GM12878 (cell line): ENCODE results near the gene PDLIM5. TPM values are rescaled to one million over a fixed set of nuclear protein-coding genes. Genes with fewer than 3 reads are reported as not detected.

Experiments used
- ATAC-seq: fragments of 200-7000 bp; cut with Tn5 transposase; 3 replicates; pipeline ENCODE4 v1.9.1; 2020; ENCODE audit warnings: mild to moderate bottlenecking, moderate library complexity
- BruUV-seq: library from RNA; stranded (reverse); fragments of 400-500 nt; replicated peaks from 2 replicates; lab custom pipeline; 2021; lab: Mats Ljungman, UMichigan
- CTCF ChIA-PET: fragments of 300-600 bp; sonication (Branson Sonifier 250); formaldehyde crosslinking; extraction: SDS; loops from one replicate; lab custom pipeline; 2021; ENCODE audit warnings: inconsistent platforms; lab: Yijun Ruan, JAX
- POLR2A ChIA-PET: fragments of 350-600 bp; formaldehyde crosslinking; extraction: SDS; loops from one replicate; lab custom pipeline; 2021; ENCODE audit warnings: inconsistent platforms; lab: Charles Lee
- RAD21 ChIA-PET: fragments of 300-600 bp; sonication (Branson Sonifier 250); formaldehyde crosslinking; loops from one replicate; lab custom pipeline; 2023; ENCODE audit warnings: antibody characterized with exemption; ENCODE audit not compliant: unreplicated experiment; lab: Charles Lee
- SMC1A ChIA-PET: fragments of 300-600 bp; sonication (Branson Sonifier 250); formaldehyde crosslinking; loops from one replicate; lab custom pipeline; 2023; ENCODE audit not compliant: unreplicated experiment, uncharacterized antibody; lab: Charles Lee
- DNase-seq: peaks from one replicate; pipeline ENCODE4 v3.0.0-alpha.2; 2011; ENCODE audit warnings: low read depth, low spot score
- FAIRE-seq: peaks from 3 replicates; lab custom pipeline; 2011; peaks lifted over from hg19 to GRCh38; lab: Jason Lieb, UNC
- H2AFZ ChIP-seq: 2 replicates; pipeline ENCODE4 v1.6.0; 2011; ENCODE audit warnings: low read depth, low read length, control low read depth; ENCODE audit not compliant: control insufficient read depth
- H3K27ac ChIP-seq: 2 replicates; pipeline ENCODE4 v1.5.1; 2011; ENCODE audit warnings: control low read depth; ENCODE audit not compliant: control insufficient read depth, insufficient read depth
- H3K27me3 ChIP-seq, 2 experiments: replicated peaks in 1 of 2; 2 replicates each; pipeline versions ENCODE4 v1.6.0 to v1.6.1; 2011; ENCODE audit warnings: low read length in 1 of 2; ENCODE audit not compliant: control insufficient read depth in 2 of 2, insufficient read depth in 2 of 2
- H3K36me3 ChIP-seq, 2 experiments: 2 replicates each; pipeline ENCODE4 v1.5.1; 2011; ENCODE audit warnings: low read length in 1 of 2; ENCODE audit not compliant: control insufficient read depth in 2 of 2, insufficient read depth in 2 of 2
- H3K4me1 ChIP-seq: 2 replicates; pipeline ENCODE4 v1.6.1; 2011; ENCODE audit warnings: mild to moderate bottlenecking, low read length, moderate library complexity, mixed read lengths; ENCODE audit not compliant: control insufficient read depth, insufficient read depth
- H3K4me2 ChIP-seq: 2 replicates; pipeline ENCODE4 v1.6.0; 2011; ENCODE audit warnings: control low read depth; ENCODE audit not compliant: control insufficient read depth, insufficient read depth
- H3K4me3 ChIP-seq: fragments of 200-600 bp; sonication (generic); 2 replicates; pipeline ENCODE4 v1.5.1; 2016
- H3K79me2 ChIP-seq: 2 replicates; pipeline ENCODE4 v1.6.0; 2011; ENCODE audit warnings: low read length; ENCODE audit not compliant: control insufficient read depth, insufficient read depth
- H3K9ac ChIP-seq: 2 replicates; pipeline ENCODE4 v1.8.0; 2011; ENCODE audit warnings: low read length, control low read depth, mixed read lengths; ENCODE audit not compliant: control insufficient read depth, insufficient read depth
- H3K9me3 ChIP-seq: replicated peaks from 3 replicates; pipeline ENCODE4 v1.5.1; 2011; ENCODE audit warnings: mild to moderate bottlenecking, low read length; ENCODE audit not compliant: control insufficient read depth, insufficient read depth
- H4K20me1 ChIP-seq: 2 replicates; pipeline ENCODE4 v1.6.0; 2011; ENCODE audit not compliant: control insufficient read depth, insufficient read depth
- BCLAF1 ChIP-seq: fragments of 450-650 bp; IDR thresholded peaks from 2 replicates; pipeline ENCODE4 v1.6.1; 2017; ENCODE audit warnings: antibody characterized with exemption, mild to moderate bottlenecking, moderate library complexity
- HCFC1 ChIP-seq: fragments of 150-350 bp; IDR thresholded peaks from 2 replicates; pipeline ENCODE4 v1.6.1; 2014; ENCODE audit warnings: low read length
- JUND ChIP-seq: IDR thresholded peaks from 2 replicates; pipeline ENCODE4 v1.6.1; 2012; ENCODE audit warnings: low read depth, mild to moderate bottlenecking, low read length, improper control_type of control experiment, moderate library complexity
- MTA2 ChIP-seq: fragments of 450-650 bp; IDR thresholded peaks from 2 replicates; pipeline ENCODE4 v1.6.1; 2016; ENCODE audit warnings: low read depth, mild to moderate bottlenecking, moderate library complexity
- NFYB ChIP-seq: IDR thresholded peaks from 2 replicates; pipeline ENCODE4 v1.6.1; 2011; ENCODE audit warnings: low read depth, mild to moderate bottlenecking, low read length, improper control_type of control experiment, moderate library complexity; ENCODE audit not compliant: insufficient read depth
- NR2C2 ChIP-seq: IDR thresholded peaks from 2 replicates; pipeline ENCODE4 v1.6.1; 2011; ENCODE audit warnings: borderline replicate concordance, low read depth; ENCODE audit not compliant: control insufficient read depth, insufficient read length
- PAX8 ChIP-seq: fragments of 450-650 bp; IDR thresholded peaks from 2 replicates; pipeline ENCODE4 v1.6.1; 2017; ENCODE audit warnings: mild to moderate bottlenecking, moderate library complexity
- POU2F2 ChIP-seq: IDR thresholded peaks from 3 replicates; pipeline ENCODE4 v1.6.1; 2011; ENCODE audit warnings: low read depth, mild to moderate bottlenecking, low read length, borderline replicate concordance
- RCOR1 ChIP-seq: conservative IDR thresholded peaks from 2 replicates; pipeline ENCODE4 v1.6.1; 2012; ENCODE audit warnings: low read depth, low read length, improper control_type of control experiment
- SMARCA5 ChIP-seq: fragments of 450-650 bp; IDR thresholded peaks from 2 replicates; pipeline ENCODE4 v1.6.1; 2017; ENCODE audit warnings: mild to moderate bottlenecking
- SREBF1 ChIP-seq: IDR thresholded peaks from 2 replicates; pipeline ENCODE4 v1.6.1; 2012; ENCODE audit warnings: mild to moderate bottlenecking, low read length
- WRNIP1 ChIP-seq: IDR thresholded peaks from 2 replicates; pipeline ENCODE4 v1.6.1; 2011; ENCODE audit warnings: low read depth, low read length, improper control_type of control experiment, borderline replicate concordance
- ZBTB33 ChIP-seq: fragments of 450-650 bp; IDR thresholded peaks from 2 replicates; pipeline ENCODE4 v1.6.1; 2017; ENCODE audit warnings: mild to moderate bottlenecking
- WGBS: methylation state at CpG from one replicate; pipeline ENCODE4 v1.1.6; 2016; ENCODE audit warnings: low lambda C conversion rate; ENCODE audit not compliant: insufficient replicate concordance, insufficient coverage; ENCODE audit errors: missing lambda C conversion rate; 5-methylcytosine and 5-hydroxymethylcytosine counted together
- in situ Hi-C: fragments of 300-500 bp; cut with MboI; formaldehyde crosslinking; loops from 9 replicates; pipeline ENCODE4 v1.14.3; 2018; ENCODE audit warnings: mixed read lengths
- intact Hi-C: fragments of 100-400 bp; cut with micrococcal nuclease; formaldehyde crosslinking; loops from one replicate; pipeline ENCODE4 v1.14.2; 2022; ENCODE audit not compliant: unreplicated experiment
- polyA plus RNA-seq, 11 experiments: library from polyadenylated mRNA; depleted of rRNA in 4 of 11; unstranded in 6 of 11; stranded (reverse) in 5 of 11; fragments of >200 nt; fragmentation: Nextera tagmentation in 4 of 11; fragmentation: Illumina TruSeq in 1 of 11; extraction: Ambion mirVana in 4 of 11; extraction: Trizol in 1 of 11; gene quantifications; 1 replicate in 1 of 11; 2 replicates in 10 of 11; pipeline versions ENCODE4 v1.2.1 to v1.2.3, GENCODE V29; 2011 to 2016; ENCODE audit warnings: inconsistent platforms in 2 of 11, missing spikeins in 2 of 11, low read depth in 1 of 11
- total RNA-seq, 4 experiments: library from RNA; depleted of rRNA in 3 of 4; stranded (reverse); fragments of >200 nt in 3 of 4; fragmentation: Illumina TruSeq in 1 of 4; extraction: Trizol in 1 of 4; gene quantifications; 2 replicates each; pipeline versions ENCODE4 v1.2.1 to v1.2.3, GENCODE V29; 2013 to 2021

Gene PDLIM5
- total and polyA plus RNA-seq, 10 of the 15 experiments (the other 5 are each of a cell fraction or from before 2014, with no cell fraction given) = 10.0 to 52.9 (median 20.7) TPM

- Histone ChIP-seq H3K9ac (no peak overlapping the region), H3K9me3 (no peaks in the 10 kb centered on the region), H3K4me3 (no peak overlapping the region), H3K4me2 (no peak overlapping the region), H2AFZ (no peak overlapping the region), H3K79me2 (no peaks in the 10 kb centered on the region), H3K27ac (no peak overlapping the region), H3K27me3 (no peaks in the 10 kb centered on the region), H3K36me3 (no peaks in the 10 kb centered on the region), H3K4me1 (no peaks in the 10 kb centered on the region), H4K20me1 (no peaks in the 10 kb centered on the region)
- DNase-seq (no peak), ATAC-seq (no peak), FAIRE-seq (no peak)
- WGBS = 11% methylated on average over 4 of the region's 4 CpGs
- in situ Hi-C loops = no loop called here
- ChIA-PET CTCF (interaction anchor here (0.6 kb wide), 1 partner anchor 19 kb away, joined by 3 read pairs; no protein-coding TSS in a partner anchor), RAD21 (no interaction called here), POLR2A (interaction anchor here (0.5 kb wide), 1 partner anchor 97 kb away, joined by 4 read pairs; no protein-coding TSS in a partner anchor), SMC1A (no interaction called here)
- BruUV-seq = no TSS peak
- TF ChIP-seq SMARCA5 (no peak), HCFC1 (no peak), RCOR1 (no peak), NR2C2 (no peak), WRNIP1 (no peak), MTA2 (no peak), NFYB (no peak), ZBTB33 (no peak), BCLAF1 (no peak), SREBF1 (no peak), JUND (no peak), PAX8 (no peak), POU2F2 (no peak)
- intact Hi-C loops = no loop called here
Observed at GRCh38 chr4:94689155-94689860, 237.6 kb downstream of the PDLIM5 start.
